Mesothelial cell of epicardium (in vitro differentiated cells): ENCODE measurements around the gene POLR3A. TPM values are rescaled to one million over a fixed set of nuclear protein-coding genes. Genes with fewer than 3 reads are reported as not detected.

Experiments
- DNase-seq, 2 experiments: peaks; one replicate each; pipeline ENCODE4 v3.0.0; 2021; ENCODE audit warnings: low spot score in 2 of 2; ENCODE audit not compliant: unreplicated experiment in 2 of 2
- H3K27ac Mint-ChIP-seq: 2 replicates; pipeline ENCODE4 v1.8.0; 2021; ENCODE audit warnings: mixed read lengths
- H3K27me3 Mint-ChIP-seq: 2 replicates; pipeline ENCODE4 v1.8.0; 2021; ENCODE audit warnings: low read depth, mixed read lengths
- H3K36me3 Mint-ChIP-seq: 2 replicates; pipeline ENCODE4 v1.8.0; 2021; ENCODE audit warnings: mixed read lengths
- H3K4me1 Mint-ChIP-seq: 2 replicates; pipeline ENCODE4 v1.8.0; 2021; ENCODE audit warnings: mixed read lengths
- H3K4me3 Mint-ChIP-seq: 2 replicates; pipeline ENCODE4 v1.8.0; 2021; ENCODE audit warnings: mild to moderate bottlenecking, moderate library complexity, mixed read lengths
- H3K9me3 Mint-ChIP-seq: 2 replicates; pipeline ENCODE4 v1.8.0; 2021; ENCODE audit warnings: mixed read lengths
- total RNA-seq: library from RNA; stranded (reverse); gene quantifications from 3 replicates; pipeline ENCODE4 v1.2.1, GENCODE V29; 2021
- TF ChIP-seq, protein P1 (sequence below): fragments of 200-600 bp; sonication (generic); IDR thresholded peaks from one replicate; pipeline ENCODE4 v1.5.0; 2021; ENCODE audit warnings: antibody characterized with exemption; ENCODE audit not compliant: unreplicated experiment

Gene POLR3A
- total RNA-seq, 1 donor from 2014 or later: 23.9 TPM

DNA sequence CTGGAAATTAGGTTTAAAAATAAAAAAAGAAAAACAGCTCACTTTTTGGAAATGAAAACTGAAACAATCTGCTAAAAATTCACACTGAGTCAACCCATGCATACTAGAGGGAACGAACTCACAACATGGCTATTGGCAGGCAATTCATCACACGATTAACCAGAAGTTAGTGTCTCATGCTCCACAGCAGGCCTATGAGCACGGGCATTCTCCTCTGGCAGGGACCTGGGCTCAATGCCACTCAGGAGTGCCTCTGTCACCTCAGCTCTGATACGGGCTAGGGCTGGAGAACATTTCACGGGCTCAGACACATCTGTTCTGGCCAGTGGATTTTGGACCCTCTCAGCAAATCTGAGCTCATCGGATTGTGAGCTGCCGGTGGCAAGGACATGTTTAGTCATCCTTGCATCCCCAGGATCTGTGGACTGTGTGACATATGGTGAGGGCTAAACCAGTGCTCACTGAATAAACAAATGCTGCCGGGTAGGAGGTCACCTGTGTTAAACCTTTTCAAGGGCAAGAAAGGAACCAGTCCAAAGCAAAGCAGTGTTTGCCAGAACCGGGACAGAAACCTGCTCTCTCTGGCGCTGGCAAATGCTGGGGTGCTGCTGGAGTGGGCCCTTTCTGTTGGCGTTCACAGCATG, 40.1 kb downstream of the POLR3A start:
- H3K27ac Mint-ChIP-seq: no peak overlapping the region
- H3K36me3 Mint-ChIP-seq: peaks cover 33% of the 10 kb centered on the region
- no peaks in the 10 kb centered on the region for H3K27me3 Mint-ChIP-seq
- DNase-seq: no peak
- no peak overlapping the region for H3K4me3 Mint-ChIP-seq
- no peaks in the 10 kb centered on the region for H3K4me1 Mint-ChIP-seq
- TF ChIP-seq, protein P1, sequence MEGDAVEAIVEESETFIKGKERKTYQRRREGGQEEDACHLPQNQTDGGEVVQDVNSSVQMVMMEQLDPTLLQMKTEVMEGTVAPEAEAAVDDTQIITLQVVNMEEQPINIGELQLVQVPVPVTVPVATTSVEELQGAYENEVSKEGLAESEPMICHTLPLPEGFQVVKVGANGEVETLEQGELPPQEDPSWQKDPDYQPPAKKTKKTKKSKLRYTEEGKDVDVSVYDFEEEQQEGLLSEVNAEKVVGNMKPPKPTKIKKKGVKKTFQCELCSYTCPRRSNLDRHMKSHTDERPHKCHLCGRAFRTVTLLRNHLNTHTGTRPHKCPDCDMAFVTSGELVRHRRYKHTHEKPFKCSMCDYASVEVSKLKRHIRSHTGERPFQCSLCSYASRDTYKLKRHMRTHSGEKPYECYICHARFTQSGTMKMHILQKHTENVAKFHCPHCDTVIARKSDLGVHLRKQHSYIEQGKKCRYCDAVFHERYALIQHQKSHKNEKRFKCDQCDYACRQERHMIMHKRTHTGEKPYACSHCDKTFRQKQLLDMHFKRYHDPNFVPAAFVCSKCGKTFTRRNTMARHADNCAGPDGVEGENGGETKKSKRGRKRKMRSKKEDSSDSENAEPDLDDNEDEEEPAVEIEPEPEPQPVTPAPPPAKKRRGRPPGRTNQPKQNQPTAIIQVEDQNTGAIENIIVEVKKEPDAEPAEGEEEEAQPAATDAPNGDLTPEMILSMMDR: no peak
- H3K9me3 Mint-ChIP-seq: no peaks in the 10 kb centered on the region

DNA sequence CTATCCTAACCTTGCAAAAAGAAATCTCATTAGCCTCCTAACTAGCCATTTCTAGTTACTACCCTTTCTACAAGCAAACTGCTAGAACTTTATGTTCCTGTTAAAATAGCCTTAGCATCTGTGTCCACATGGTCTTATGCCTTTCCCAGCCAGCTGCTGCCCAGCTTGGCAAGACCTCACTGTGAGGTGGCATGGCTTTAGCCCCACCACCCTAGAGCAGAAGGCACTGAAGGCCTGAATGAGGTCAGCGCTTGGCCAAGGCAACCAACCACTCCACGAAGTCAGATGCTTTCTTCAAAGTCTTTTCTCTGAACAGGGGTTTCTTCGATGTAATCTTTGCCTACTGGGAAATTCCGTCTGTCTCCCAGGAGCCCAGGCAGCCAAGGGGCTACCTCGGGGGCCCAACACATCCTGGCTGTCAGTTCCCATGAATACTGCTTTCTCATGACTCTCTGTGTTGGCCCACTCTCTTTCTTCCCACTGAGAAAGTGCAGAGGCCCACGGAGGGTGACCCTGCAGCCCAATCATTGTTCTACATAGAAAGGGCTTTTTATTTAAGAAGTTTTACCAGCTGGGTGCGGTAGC, 41.6 kb downstream of the POLR3A start:
- Mint-ChIP-seq H3K4me1 (no peaks in the 10 kb centered on the region), H3K4me3 (no peak overlapping the region), H3K27me3 (no peaks in the 10 kb centered on the region), H3K9me3 (no peaks in the 10 kb centered on the region), H3K27ac (no peak overlapping the region), H3K36me3 (peaks cover 31% of the 10 kb centered on the region)
- TF ChIP-seq, protein P1: no peak
- DNase-seq: no peak

DNA sequence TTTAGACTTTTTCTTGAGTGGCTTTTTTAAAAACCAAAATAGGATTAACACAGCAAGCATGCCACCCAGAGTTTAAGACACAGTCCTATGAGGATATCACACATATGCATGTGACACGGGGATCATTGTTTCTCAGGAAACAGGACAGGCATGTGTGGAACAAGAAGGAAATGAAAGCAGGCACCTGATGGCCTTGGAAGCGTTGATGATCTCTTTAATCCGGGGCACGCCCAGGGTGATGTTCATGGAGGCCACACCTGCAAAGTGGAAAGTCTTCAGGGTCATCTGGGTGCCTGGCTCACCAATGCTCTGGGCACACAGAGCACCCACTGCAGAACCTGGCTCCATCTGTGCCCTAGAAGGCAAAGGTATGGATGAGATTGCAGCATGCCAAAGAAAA, 44.3 kb downstream of the POLR3A start:
- Mint-ChIP-seq H3K4me3 (no peak overlapping the region), H3K27ac (no peak overlapping the region), H3K4me1 (no peaks in the 10 kb centered on the region), H3K27me3 (no peaks in the 10 kb centered on the region), H3K36me3 (peaks cover 38% of the 10 kb centered on the region), H3K9me3 (no peaks in the 10 kb centered on the region)
- no peak for DNase-seq
- TF ChIP-seq, protein P1: no peak

DNA sequence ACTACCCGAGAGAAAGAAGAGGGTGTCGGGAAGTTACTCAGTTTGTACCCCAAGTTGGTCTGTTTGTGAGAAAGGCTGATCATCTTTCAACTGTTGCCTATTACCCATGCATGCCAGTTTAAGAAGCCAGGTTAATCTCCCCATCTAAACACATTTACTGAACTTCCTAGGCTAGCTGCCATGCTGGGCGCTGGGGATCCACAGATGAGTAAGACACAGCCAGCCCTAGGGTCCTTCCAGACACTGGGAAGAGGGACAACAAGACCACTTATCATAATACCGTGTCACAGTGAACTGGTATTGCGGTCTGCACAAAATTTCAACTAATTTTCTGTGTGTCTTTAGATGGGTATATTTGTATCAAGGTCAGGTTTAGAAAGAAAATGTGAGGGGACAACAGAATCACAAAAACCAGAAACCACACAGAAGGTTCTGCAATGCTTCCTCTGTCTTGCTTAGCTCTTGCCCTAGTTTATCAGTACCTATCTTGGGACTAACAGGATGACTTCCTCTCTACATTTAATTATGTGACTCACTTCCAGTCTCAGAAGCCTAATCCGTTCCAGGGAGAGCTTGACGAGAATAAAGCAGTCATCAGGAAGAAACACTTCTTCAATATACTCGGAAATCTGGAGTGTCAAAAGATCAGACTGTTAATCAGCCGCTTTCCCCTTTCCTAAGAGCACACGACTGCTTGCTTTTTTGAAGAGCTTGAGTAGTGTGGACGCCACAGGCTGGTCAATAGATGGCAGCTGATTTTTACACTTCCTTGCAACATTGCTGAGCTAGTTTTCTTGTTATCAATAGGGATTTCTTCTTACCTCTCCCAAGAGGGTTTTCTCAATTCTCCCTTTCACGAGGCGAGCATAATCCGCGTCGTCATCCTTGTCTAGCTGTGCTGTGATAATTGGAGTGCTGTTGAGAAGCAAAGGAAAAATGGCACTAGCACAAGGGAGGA, 45.7 kb downstream of the POLR3A start:
- no peaks in the 10 kb centered on the region for H3K9me3 Mint-ChIP-seq
- no peaks in the 10 kb centered on the region for H3K4me1 Mint-ChIP-seq
- no peak overlapping the region for H3K4me3 Mint-ChIP-seq
- H3K27ac Mint-ChIP-seq: no peak overlapping the region
- no peak for DNase-seq
- peaks cover 41% of the 10 kb centered on the region for H3K36me3 Mint-ChIP-seq
- no peaks in the 10 kb centered on the region for H3K27me3 Mint-ChIP-seq
- TF ChIP-seq, protein P1: no peak

DNA sequence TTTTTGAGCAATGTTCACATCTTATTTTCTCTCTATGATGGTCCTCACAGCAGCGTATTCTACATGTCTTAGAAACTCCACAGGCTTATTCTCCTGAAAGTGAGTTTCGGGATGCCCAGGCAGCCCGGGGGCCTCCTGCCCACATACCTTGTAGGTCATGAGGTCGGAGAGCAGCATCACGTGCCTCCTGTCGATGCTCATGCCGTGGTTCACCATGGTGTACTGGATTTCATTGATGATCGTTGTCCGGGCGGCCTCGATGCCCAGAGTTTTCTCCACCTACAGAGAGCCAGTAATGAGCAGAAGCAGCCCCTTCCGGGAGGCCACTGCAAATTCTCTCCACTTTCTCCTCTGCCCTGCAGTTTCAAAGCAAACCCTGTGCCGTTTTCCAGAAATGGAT, 48.0 kb downstream of the POLR3A start:
- TF ChIP-seq, protein P1: no peak
- DNase-seq: no peak
- Mint-ChIP-seq H3K9me3 (no peaks in the 10 kb centered on the region), H3K4me1 (no peaks in the 10 kb centered on the region), H3K4me3 (no peak overlapping the region), H3K27me3 (no peaks in the 10 kb centered on the region), H3K27ac (no peak overlapping the region), H3K36me3 (peaks cover 43% of the 10 kb centered on the region)
